ENCODE measurements around the gene SLC45A1. TPM values are rescaled to one million over a fixed set of nuclear protein-coding genes. Genes with fewer than 3 reads are reported as not detected.

SLC45A1 gene
- total RNA-seq, 4 donors from 2014 or later: 0.76 to 1.6 (median 0.86) TPM

- no peak for DNase-seq (ENCODE audit: low spot score in 2 of 2)
- 82% methylated on average over 5 of the region's 5 CpGs for WGBS
- Histone ChIP-seq H3K36me3 (peaks cover 4% of the 10 kb centered on the region), H3K27me3 (no peaks in the 10 kb centered on the region), H3K27ac (peak overlapping the region; percentile 84), H3K4me1 (peaks cover 83% of the 10 kb centered on the region), H3K4me3 (no peak overlapping the region), H3K9me3 (no peaks in the 10 kb centered on the region)
- TF ChIP-seq EP300 (IDR thresholded peaks at IDR 0.05) (no peak), POLR2A (IDR thresholded peaks at IDR 0.05) (no peak), CTCF (IDR thresholded peaks at IDR 0.05) (no peak)
Measured at GRCh38 chr1:8374356-8374755, 56.4 kb downstream of the SLC45A1 start.

GRCh38 chr1:8374812-8375211 lies 56.9 kb downstream of the SLC45A1 start:
- Histone ChIP-seq H3K4me3 (no peak overlapping the region), H3K4me1 (peaks cover 83% of the 10 kb centered on the region), H3K36me3 (peaks cover 4% of the 10 kb centered on the region), H3K27me3 (no peaks in the 10 kb centered on the region), H3K27ac (peak overlapping the region; percentile 84), H3K9me3 (no peaks in the 10 kb centered on the region)
- TF ChIP-seq POLR2AphosphoS5 (IDR thresholded peaks at IDR 0.05) (no peak), CTCF (IDR thresholded peaks at IDR 0.05) (peak in 1 of 2 donors; percentile 34)
- 74% methylated on average over 2 of the region's 2 CpGs for WGBS
- DNase-seq (ENCODE audit: low spot score in 2 of 2): no peak

- peaks cover 10% of the 10 kb centered on the region for H3K36me3 ChIP-seq
- peaks cover 83% of the 10 kb centered on the region for H3K4me1 ChIP-seq
- no peak overlapping the region for H3K27ac ChIP-seq
- no peak for TF ChIP-seq POLR2AphosphoS5 (IDR thresholded peaks at IDR 0.05)
- TF ChIP-seq EP300 (IDR thresholded peaks at IDR 0.05): no peak
- no peak for TF ChIP-seq CTCF (IDR thresholded peaks at IDR 0.05)
- no peak for TF ChIP-seq POLR2A (IDR thresholded peaks at IDR 0.05)
- no peak overlapping the region for H3K4me3 ChIP-seq
- H3K9me3 ChIP-seq: no peaks in the 10 kb centered on the region
- H3K27me3 ChIP-seq: no peaks in the 10 kb centered on the region
- 69% methylated on average over 4 of the region's 4 CpGs for WGBS
- no peak for DNase-seq (ENCODE audit: low spot score in 2 of 2)
Measured at GRCh38 chr1:8376358-8376840, 58.5 kb downstream of the SLC45A1 start.

GRCh38 chr1:8377271-8377981 lies 59.5 kb downstream of the SLC45A1 start:
- H3K27me3 ChIP-seq: no peaks in the 10 kb centered on the region
- H3K36me3 ChIP-seq: peaks cover 10% of the 10 kb centered on the region
- no peaks in the 10 kb centered on the region for H3K9me3 ChIP-seq
- H3K27ac ChIP-seq: no peak overlapping the region
- WGBS: 90% methylated on average over 17 of the region's 17 CpGs
- H3K4me1 ChIP-seq: peaks cover 83% of the 10 kb centered on the region
- TF ChIP-seq EP300 (IDR thresholded peaks at IDR 0.05): no peak
- TF ChIP-seq CTCF (IDR thresholded peaks at IDR 0.05): no peak
- no peak for TF ChIP-seq POLR2AphosphoS5 (IDR thresholded peaks at IDR 0.05)
- TF ChIP-seq POLR2A (IDR thresholded peaks at IDR 0.05): no peak
- H3K4me3 ChIP-seq: no peak overlapping the region
- DNase-seq (ENCODE audit: low spot score in 2 of 2): no peak

GRCh38 chr1:8378178-8378577 lies 60.3 kb downstream of the SLC45A1 start:
- DNase-seq (ENCODE audit: low spot score in 2 of 2): no peak
- no peaks in the 10 kb centered on the region for H3K27me3 ChIP-seq
- no peaks in the 10 kb centered on the region for H3K9me3 ChIP-seq
- H3K36me3 ChIP-seq: peaks cover 6% of the 10 kb centered on the region
- WGBS: 44% methylated on average over 4 of the region's 4 CpGs
- peaks cover 83% of the 10 kb centered on the region for H3K4me1 ChIP-seq
- H3K4me3 ChIP-seq: no peak overlapping the region
- H3K27ac ChIP-seq: peak overlapping the region; percentile 60
- TF ChIP-seq EP300 (IDR thresholded peaks at IDR 0.05) (no peak), CTCF (IDR thresholded peaks at IDR 0.05) (no peak), POLR2A (IDR thresholded peaks at IDR 0.05) (no peak), POLR2AphosphoS5 (IDR thresholded peaks at IDR 0.05) (no peak)

Measured in suprapubic skin (tissue), 4 donors.